Naive thymus-derived CD8-positive, alpha-beta T cell (primary cell): Measurements from ENCODE around the gene OTUD5. TPM values are rescaled to one million over a fixed set of nuclear protein-coding genes. Genes with fewer than 3 reads are reported as not detected.
"Not testable (repeated sequence)": the region's sequence is repeated elsewhere in the genome, so short reads cannot be mapped to it uniquely, and the experiment has no call there.

Experiments used
- ATAC-seq, 2 donors: fragments of 150-1000 bp; cut with Tn5 transposase in 1 of 2; sonication (Bioruptor Pico), chemical (Tn5 transposase) in 1 of 2; 1 replicate in 1 of 2; 2 replicates in 1 of 2; pipeline ENCODE4 v1.10.0; 2021; ENCODE audit warnings: mild to moderate bottlenecking in 2 of 2, moderate library complexity in 2 of 2
- POLR2A ChIA-PET: fragments of 350-600 bp; sonication (Branson Sonifier 250); formaldehyde crosslinking; loops from one replicate; lab custom pipeline; 2021; ENCODE audit warnings: antibody characterized with exemption; lab: Charles Lee
- DNase-seq, 10 donors: peaks; one replicate each; pipeline versions ENCODE4 v3.0.0 to v3.0.0-alpha.2; 2020 to 2022
- H3K27ac Mint-ChIP-seq, 10 donors: one replicate each; pipeline ENCODE4 v1.8.0; 2020 to 2022; ENCODE audit warnings: mild to moderate bottlenecking in 10 of 10, mixed read lengths in 10 of 10, moderate library complexity in 4 of 10, inconsistent platforms in 1 of 10
- H3K27me3 Mint-ChIP-seq, 5 donors: one replicate each; pipeline ENCODE4 v1.8.0; 2021 to 2022; ENCODE audit warnings: mixed read lengths in 5 of 5
- H3K36me3 Mint-ChIP-seq, 3 donors: one replicate each; pipeline ENCODE4 v1.8.0; 2020 to 2022; ENCODE audit warnings: mixed read lengths in 3 of 3, mild to moderate bottlenecking in 2 of 3, inconsistent platforms in 1 of 3
- H3K4me1 Mint-ChIP-seq, 4 donors: one replicate each; pipeline ENCODE4 v1.8.0; 2021 to 2022; ENCODE audit warnings: mixed read lengths in 4 of 4
- H3K4me3 Mint-ChIP-seq, 10 donors: one replicate each; pipeline ENCODE4 v1.8.0; 2020 to 2022; ENCODE audit warnings: mild to moderate bottlenecking in 10 of 10, mixed read lengths in 10 of 10, moderate library complexity in 6 of 10, inconsistent platforms in 1 of 10
- H3K9me3 Mint-ChIP-seq, 9 donors: one replicate each; pipeline ENCODE4 v1.8.0; 2020 to 2022; ENCODE audit warnings: mixed read lengths in 9 of 9, mild to moderate bottlenecking in 3 of 9, inconsistent platforms in 1 of 9, moderate library complexity in 1 of 9
- polyA plus RNA-seq, 3 donors: library from polyadenylated mRNA; unstranded; fragments of 300-500 nt; fragmentation: Illumina TruSeq; gene quantifications; one replicate each; pipeline ENCODE4 v1.2.3, GENCODE V29; 2021
- total RNA-seq, 8 experiments: library from RNA in 2 of 8; stranded (reverse) in 2 of 8; gene quantifications; one replicate each; pipeline ENCODE4 v1.2.3 and lab custom pipeline; 2021 to 2026

Gene OTUD5
- total and polyA plus RNA-seq, 5 experiments from 2014 or later: 23.7 to 99.4 (median 48.4) TPM

DNA sequence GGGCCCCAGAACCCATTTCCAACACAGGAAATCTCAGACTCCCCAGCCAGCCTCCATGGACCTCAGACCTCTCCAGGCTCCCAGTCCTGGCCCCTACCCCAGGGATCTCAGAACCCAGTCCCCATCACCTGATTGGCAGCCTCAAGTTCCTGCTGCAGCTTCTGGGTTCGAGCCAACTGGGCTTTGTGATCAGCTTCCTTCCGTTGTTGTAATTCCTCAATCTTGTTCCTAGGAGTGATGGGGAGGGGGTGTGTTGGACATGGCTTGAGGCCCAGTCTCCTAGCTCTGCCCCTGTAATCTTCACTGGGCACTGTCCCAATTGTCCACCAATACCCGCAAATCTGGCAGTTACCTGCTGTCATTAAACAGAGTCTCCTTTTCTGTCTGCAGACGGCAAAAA, 32.1 kb upstream of the OTUD5 start:
- POLR2A ChIA-PET: no interaction called here
- H3K27ac Mint-ChIP-seq: no peak overlapping the region
- peaks cover 0 to 6% (median 0%) of the 10 kb centered on the region in 4 donors for H3K4me1 Mint-ChIP-seq
- ATAC-seq (no peak), DNase-seq (no peak)
- no peaks in the 10 kb centered on the region for H3K27me3 Mint-ChIP-seq
- H3K9me3 Mint-ChIP-seq: no peaks in the 10 kb centered on the region
- no peak overlapping the region for H3K4me3 Mint-ChIP-seq
- H3K36me3 Mint-ChIP-seq: peaks cover 0 to 56% (median 3%) of the 10 kb centered on the region in 3 donors

DNA sequence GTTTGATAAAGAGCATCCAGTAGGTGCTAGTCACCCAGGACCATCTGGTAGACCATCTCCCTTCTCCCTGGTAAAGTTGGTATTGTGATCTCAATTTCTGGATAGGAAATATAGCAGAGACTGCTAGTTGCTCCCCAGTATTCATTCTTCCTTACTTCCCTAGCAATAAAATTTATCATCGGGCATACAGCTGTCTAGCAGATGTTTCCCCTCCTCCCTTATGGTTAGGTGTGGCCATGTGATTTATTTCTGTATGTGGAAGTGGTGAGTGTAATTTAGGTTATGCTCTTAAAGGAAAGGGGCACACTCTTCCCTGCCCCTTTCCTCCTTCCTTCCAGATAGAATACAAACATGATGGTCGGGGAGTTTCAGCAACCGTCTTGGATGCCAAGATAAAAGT, 26.5 kb upstream of the OTUD5 start:
- DNase-seq (no peak), ATAC-seq (no peak)
- Mint-ChIP-seq H3K4me3 (no peak overlapping the region), H3K36me3 (peaks cover 0 to 63% (median 10%) of the 10 kb centered on the region in 3 donors), H3K27ac (peak overlapping the region in 1 of 10 donors; percentile 27), H3K4me1 (no peaks in the 10 kb centered on the region), H3K27me3 (no peaks in the 10 kb centered on the region), H3K9me3 (no peaks in the 10 kb centered on the region)
- POLR2A ChIA-PET: interaction anchor here (0.7 kb wide), 1 partner anchor 257 kb away, joined by 3 read pairs; no protein-coding TSS in a partner anchor

DNA sequence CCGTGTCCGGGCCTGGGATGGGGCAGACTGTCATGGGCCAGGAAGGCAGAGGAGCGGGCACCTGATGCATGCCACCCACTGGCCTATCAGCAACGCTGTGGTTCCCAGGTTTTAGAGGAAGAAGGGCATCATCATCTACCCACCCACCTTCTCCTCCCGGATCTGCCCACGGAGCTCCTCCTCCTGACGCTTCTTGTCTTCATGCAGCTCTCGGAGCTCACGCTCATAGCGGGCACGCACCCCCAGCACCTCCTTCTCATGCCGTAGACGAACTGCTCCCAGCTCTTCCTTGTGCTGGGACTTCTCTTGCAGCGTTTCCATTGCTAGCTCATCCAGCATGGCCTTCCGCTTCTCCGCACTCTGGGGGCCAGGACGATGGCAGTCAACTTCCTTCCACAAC, 25.7 kb upstream of the OTUD5 start:
- no peaks in the 10 kb centered on the region for H3K27me3 Mint-ChIP-seq
- no peak for DNase-seq
- H3K4me1 Mint-ChIP-seq: no peaks in the 10 kb centered on the region
- H3K9me3 Mint-ChIP-seq: no peaks in the 10 kb centered on the region
- peak overlapping the region in 1 of 10 donors; percentile 21 for H3K27ac Mint-ChIP-seq
- POLR2A ChIA-PET: no interaction called here
- peaks cover 0 to 63% (median 11%) of the 10 kb centered on the region in 3 donors for H3K36me3 Mint-ChIP-seq
- no peak for ATAC-seq
- H3K4me3 Mint-ChIP-seq: no peak overlapping the region

DNA sequence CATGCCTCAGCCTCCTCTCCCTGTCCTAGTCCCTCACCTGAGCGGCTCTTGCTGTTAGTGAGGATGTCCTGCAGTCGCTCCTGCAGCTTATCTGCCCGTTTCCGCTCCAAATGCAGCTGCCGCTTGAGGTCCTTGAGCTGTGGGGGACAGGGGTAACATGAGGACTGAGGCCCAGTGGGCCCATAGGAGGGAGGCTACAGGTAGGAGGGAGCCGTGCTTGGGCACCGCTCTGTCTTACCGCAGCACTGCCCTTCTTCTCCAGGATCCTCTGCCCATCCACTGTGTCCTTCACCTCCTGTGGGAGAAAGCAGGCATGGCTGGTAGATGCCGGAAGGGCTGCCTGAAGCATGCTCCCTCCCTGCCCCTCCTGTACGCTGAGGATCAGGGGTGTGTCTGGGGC, 23.8 kb upstream of the OTUD5 start:
- no peaks in the 10 kb centered on the region for H3K27me3 Mint-ChIP-seq
- peaks cover 0 to 77% (median 11%) of the 10 kb centered on the region in 3 donors for H3K36me3 Mint-ChIP-seq
- ATAC-seq: no peak
- H3K27ac Mint-ChIP-seq: peak overlapping the region in 1 of 10 donors; percentile 45
- H3K4me3 Mint-ChIP-seq: no peak overlapping the region
- no peaks in the 10 kb centered on the region for H3K9me3 Mint-ChIP-seq
- POLR2A ChIA-PET: no interaction called here
- no peaks in the 10 kb centered on the region for H3K4me1 Mint-ChIP-seq
- no peak for DNase-seq

DNA sequence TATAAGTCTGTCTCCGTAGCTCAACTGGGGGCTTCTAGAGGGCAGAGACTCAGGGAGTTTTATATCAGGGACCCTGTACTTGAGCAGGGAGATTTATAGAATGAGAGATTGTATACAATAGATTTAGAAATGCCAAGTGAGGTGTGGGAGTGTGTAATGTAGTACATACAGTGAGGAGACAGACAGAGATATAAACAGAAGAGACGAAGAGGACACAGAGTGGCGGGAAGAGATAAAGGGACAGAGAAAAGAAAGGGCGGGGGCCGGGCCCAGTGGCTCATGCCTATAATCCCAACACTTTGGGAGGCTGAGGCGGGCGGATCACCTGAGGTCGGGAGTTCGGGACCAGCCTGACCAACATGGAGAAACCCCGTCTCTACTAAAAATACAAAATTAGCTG, 22.9 kb upstream of the OTUD5 start:
- not testable (repeated sequence) for H3K27me3 Mint-ChIP-seq, H3K4me3 Mint-ChIP-seq, DNase-seq, H3K4me1 Mint-ChIP-seq, ATAC-seq, H3K9me3 Mint-ChIP-seq
- POLR2A ChIA-PET: interaction anchor here (1.0 kb wide), 1 partner anchor 16 kb away, joined by 3 read pairs; no protein-coding TSS in a partner anchor
- Mint-ChIP-seq H3K36me3 (peaks cover 0 to 80% (median 11%) of the 10 kb centered on the region in 3 donors), H3K27ac (peak overlapping the region in 1 of 10 donors; percentile 62)

DNA sequence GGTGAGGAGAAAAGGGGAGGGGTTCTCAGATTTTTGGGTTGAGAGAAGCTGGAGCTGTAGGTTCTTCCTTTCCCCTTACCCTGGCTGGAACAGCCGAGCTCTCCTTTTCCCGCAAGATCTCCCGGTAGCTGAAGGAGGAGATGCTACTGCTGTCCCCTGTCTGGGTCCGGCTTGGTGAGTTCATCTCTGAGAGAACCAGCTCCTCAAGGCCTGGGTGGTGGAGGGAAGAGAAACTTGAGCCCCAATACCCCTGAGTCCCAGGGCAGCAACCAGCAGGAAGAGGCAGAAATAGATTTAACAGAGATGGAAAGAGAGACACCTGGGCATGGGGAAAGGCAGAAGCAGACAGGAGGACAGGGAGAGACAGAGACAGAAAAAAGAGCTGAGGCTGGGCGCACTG, 20.8 kb upstream of the OTUD5 start:
- peaks cover 0 to 79% (median 7%) of the 10 kb centered on the region in 3 donors for H3K36me3 Mint-ChIP-seq
- peaks cover 0 to 6% (median 1%) of the 10 kb centered on the region in 4 donors for H3K4me1 Mint-ChIP-seq
- H3K27me3 Mint-ChIP-seq: peaks cover 0 to 1% (median 0%) of the 10 kb centered on the region in 5 donors
- no peak for ATAC-seq
- H3K9me3 Mint-ChIP-seq: no peaks in the 10 kb centered on the region
- no peak for DNase-seq
- POLR2A ChIA-PET: no interaction called here
- peak overlapping the region in 1 of 10 donors; percentile 43 for H3K27ac Mint-ChIP-seq
- H3K4me3 Mint-ChIP-seq: no peak overlapping the region

DNA sequence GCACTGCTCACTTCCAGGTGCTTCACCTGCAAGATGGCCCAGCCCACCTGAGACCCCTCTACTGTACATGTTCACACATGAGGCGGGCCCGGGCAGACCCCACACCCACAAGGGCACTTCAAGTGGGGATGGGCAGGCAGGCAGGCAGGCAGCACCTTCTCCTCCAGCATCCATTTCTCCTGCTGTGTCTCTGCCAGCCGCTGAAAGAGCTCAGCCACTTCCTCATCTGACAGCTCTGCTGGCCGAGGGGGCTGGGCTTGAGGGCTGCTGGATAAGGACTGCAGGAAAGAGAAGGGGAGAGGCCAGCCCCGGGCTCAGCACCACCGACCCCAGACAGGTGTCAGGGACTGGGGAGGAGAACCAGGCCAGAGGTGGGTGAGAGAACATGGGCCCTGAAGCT, 18.7 kb upstream of the OTUD5 start:
- POLR2A ChIA-PET: no interaction called here
- Mint-ChIP-seq H3K4me1 (peaks cover 8 to 24% (median 10%) of the 10 kb centered on the region in 4 donors), H3K27ac (peak overlapping the region in 1 of 10 donors; percentile 26)

DNA sequence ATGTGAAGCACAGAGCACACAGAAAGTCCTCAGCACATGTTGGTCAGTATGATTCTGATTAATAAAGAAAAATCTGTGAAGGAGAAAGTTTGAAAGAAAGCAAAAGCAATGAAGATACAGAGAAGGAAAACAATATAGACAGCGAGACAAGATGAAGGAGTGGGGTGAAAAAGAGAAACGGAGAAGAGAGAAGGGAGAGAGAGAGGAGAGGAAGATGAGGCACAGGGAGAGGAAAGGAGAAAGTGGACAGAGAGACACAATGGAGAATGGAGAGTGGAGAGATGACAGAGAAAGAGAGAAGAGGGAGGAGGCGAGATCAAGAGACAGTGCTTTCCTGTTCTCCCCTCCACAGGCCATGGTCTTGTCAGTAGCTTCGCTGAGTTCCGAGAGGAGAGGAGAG, 18.1 kb upstream of the OTUD5 start:
- Mint-ChIP-seq H3K4me3 (no peak overlapping the region), H3K27me3 (peaks cover 0 to 1% (median 0%) of the 10 kb centered on the region in 5 donors), H3K4me1 (peaks cover 8 to 29% (median 11%) of the 10 kb centered on the region in 4 donors), H3K36me3 (peaks cover 0 to 60% (median 2%) of the 10 kb centered on the region in 3 donors), H3K27ac (peak overlapping the region in 5 of 10 donors; percentile 4 to 43 (median 26)), H3K9me3 (no peaks in the 10 kb centered on the region)
- DNase-seq (no peak), ATAC-seq (no peak)
- POLR2A ChIA-PET: no interaction called here

More for the DNA sequence above, 18.7 kb upstream of the OTUD5 start:
- ATAC-seq (no peak), DNase-seq (no peak)
- Mint-ChIP-seq H3K9me3 (no peaks in the 10 kb centered on the region), H3K4me3 (no peak overlapping the region), H3K36me3 (peaks cover 0 to 64% (median 5%) of the 10 kb centered on the region in 3 donors), H3K27me3 (peaks cover 0 to 1% (median 0%) of the 10 kb centered on the region in 5 donors)

DNA sequence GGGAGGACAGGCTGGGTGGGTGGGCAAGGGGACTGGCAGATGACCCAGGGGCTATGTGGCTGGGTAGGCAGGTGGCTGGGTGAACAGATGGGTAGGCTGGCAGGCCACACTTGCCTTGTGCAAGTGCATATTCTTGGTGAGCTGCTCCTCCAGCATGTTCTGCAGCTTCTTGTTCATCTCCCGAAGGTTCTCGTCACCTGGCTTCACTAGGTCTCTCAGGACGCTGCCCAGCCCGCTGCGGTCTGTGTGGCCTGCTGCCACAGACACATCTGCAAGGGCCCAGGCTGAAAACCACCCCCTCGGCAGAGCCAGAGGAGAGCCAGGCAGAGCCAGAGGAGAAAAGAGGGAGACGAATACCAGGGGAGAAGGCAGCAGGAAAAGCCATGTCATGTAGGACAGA, 17.6 kb upstream of the OTUD5 start:
- H3K4me1 Mint-ChIP-seq: peaks cover 8 to 34% (median 12%) of the 10 kb centered on the region in 4 donors
- H3K9me3 Mint-ChIP-seq: no peaks in the 10 kb centered on the region
- POLR2A ChIA-PET: no interaction called here
- ATAC-seq: no peak
- H3K4me3 Mint-ChIP-seq: no peak overlapping the region
- DNase-seq: no peak
- H3K27ac Mint-ChIP-seq: peak overlapping the region in 1 of 10 donors; percentile 26
- H3K36me3 Mint-ChIP-seq: peaks cover 0 to 55% (median 2%) of the 10 kb centered on the region in 3 donors
- H3K27me3 Mint-ChIP-seq: peaks cover 0 to 1% (median 0%) of the 10 kb centered on the region in 5 donors

DNA sequence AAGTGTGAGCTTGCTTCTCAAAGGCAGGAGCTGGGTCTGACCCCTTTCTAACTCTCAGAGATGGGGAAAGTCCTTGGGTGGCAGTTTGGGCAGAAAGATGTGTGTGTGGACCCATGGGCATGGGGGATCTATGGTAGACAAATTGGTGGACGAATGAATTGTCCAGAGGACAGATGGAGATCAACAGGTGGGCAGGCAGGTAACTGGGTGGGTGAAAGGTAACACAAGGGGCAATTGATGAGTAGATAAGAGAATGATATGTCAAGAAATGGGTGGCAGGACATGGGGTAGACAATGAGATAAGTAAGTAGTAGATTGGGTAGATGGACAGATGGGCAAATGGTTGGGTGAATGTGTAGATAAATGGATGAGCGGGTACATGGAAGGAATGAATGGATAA, 17.2 kb upstream of the OTUD5 start:
- ATAC-seq (no peak), DNase-seq (no peak)
- Mint-ChIP-seq H3K36me3 (peaks cover 0 to 50% (median 2%) of the 10 kb centered on the region in 3 donors), H3K4me1 (peaks cover 8 to 34% (median 12%) of the 10 kb centered on the region in 4 donors), H3K27ac (peak overlapping the region in 2 of 10 donors; percentile 14 to 29), H3K9me3 (no peaks in the 10 kb centered on the region), H3K27me3 (peaks cover 0 to 1% (median 0%) of the 10 kb centered on the region in 5 donors), H3K4me3 (no peak overlapping the region)
- POLR2A ChIA-PET: no interaction called here

DNA sequence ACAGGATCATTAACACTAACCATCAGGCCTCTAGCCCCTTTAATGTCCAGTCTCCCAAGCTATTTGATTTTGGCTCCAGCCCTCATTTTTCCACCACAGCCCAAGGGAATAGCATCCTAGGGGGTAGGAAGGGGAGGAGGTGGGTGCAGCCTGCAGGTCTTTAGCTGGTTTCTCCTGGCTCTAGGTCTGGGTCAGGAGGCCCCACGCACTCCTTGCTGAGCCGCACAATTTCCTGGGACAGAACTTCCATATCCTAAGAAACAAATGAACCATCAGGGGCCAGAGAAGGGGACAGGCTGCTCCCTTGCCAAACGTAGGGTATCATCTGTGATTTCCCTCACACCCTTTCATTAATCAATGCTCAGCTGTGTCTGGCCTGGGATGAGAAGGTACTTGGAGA, 16.6 kb upstream of the OTUD5 start:
- POLR2A ChIA-PET: no interaction called here
- H3K27ac Mint-ChIP-seq: peak overlapping the region in 1 of 10 donors; percentile 29
- H3K4me1 Mint-ChIP-seq: peaks cover 8 to 34% (median 12%) of the 10 kb centered on the region in 4 donors
- ATAC-seq (no peak), DNase-seq (no peak)
- H3K9me3 Mint-ChIP-seq: no peaks in the 10 kb centered on the region
- no peak overlapping the region for H3K4me3 Mint-ChIP-seq
- peaks cover 0 to 1% (median 0%) of the 10 kb centered on the region in 5 donors for H3K27me3 Mint-ChIP-seq
- H3K36me3 Mint-ChIP-seq: peaks cover 0 to 50% (median 2%) of the 10 kb centered on the region in 3 donors

DNA sequence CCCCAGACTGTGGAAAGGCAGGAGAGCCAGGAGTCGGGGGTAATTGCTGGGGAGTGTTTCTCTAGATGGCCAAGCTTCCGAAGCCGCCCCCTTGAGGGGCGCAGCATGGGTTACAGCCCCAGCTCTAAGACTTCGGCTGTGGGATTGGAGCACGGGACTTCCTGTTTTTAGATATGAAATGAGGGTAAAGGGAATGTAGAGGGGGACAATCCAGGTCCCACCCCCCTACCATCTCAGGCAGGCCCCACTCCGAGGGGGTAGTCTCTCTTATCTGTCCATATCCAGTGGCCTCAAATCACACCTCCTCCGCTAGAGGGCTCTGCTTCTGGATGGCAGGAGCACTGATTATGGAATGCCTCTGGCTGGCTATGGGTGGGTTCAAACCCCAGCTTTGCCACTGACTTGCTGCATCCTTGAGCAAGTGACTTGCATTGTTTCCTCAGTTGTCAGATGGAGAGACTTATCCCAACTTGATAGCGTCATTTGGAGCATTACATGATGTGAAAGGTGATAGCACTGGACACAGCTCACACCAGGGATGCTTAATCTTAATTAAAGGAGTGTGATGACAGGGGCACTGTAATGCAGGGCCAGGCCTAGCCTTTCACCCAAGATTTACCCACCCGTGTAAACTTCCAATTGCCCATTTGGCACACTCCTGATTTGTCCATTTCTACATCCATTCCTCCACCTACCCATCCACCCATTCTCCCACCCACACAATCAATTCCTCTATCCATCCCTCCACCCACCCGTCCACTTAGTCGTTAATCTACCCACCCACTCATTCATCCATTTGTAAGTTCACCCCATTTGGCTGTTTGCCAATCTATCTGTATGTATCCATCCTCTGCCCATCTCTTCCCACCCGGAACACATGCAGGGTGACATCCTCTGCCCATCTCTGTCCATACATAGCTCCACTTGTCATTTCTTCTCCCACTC, 15.1 kb upstream of the OTUD5 start:
- Mint-ChIP-seq H3K4me3 (peak overlapping the region; percentile 22 to 65 (median 58)), H3K36me3 (peaks cover 0 to 34% (median 0%) of the 10 kb centered on the region in 3 donors), H3K9me3 (no peaks in the 10 kb centered on the region), H3K27me3 (peaks cover 0 to 1% (median 0%) of the 10 kb centered on the region in 5 donors), H3K4me1 (peaks cover 8 to 34% (median 12%) of the 10 kb centered on the region in 4 donors), H3K27ac (peak overlapping the region in 3 of 10 donors; percentile 6 to 76 (median 49))
- ATAC-seq (peak; percentile 66 to 71), DNase-seq (peak in 4 of 10 donors; percentile 16 to 28 (median 19))
- POLR2A ChIA-PET: interaction anchor here (0.6 to 1.9 kb wide), 5 partner anchors 14 to 134 kb away, joined by 3 to 26 read pairs (median 4); partner anchors contain the start of genes GRIPAP1 and OTUD5
